HCT116 (cell line): ENCODE measurements around the gene GABRA5. TPM values are rescaled to one million over a fixed set of nuclear protein-coding genes. Genes with fewer than 3 reads are reported as not detected.

ENCODE experiments used
- ATAC-seq: fragments of 200-7000 bp; cut with Tn5 transposase; 2 replicates; pipeline ENCODE4 v1.9.1; 2020; ENCODE audit warnings: mild to moderate bottlenecking, moderate library complexity
- BruUV-seq: library from RNA; stranded (reverse); fragments of 400-500 nt; replicated peaks from 2 replicates; lab custom pipeline; 2021; lab: Mats Ljungman, UMichigan
- CTCF ChIA-PET: fragments of 300-600 bp; sonication (Branson Sonifier 250); formaldehyde crosslinking; loops from one replicate; lab custom pipeline; 2021; ENCODE audit warnings: antibody characterized with exemption; lab: Charles Lee
- POLR2A ChIA-PET: fragments of 300-600, 350-600 bp; sonication (Branson Sonifier 250); formaldehyde crosslinking; loops from one replicate; lab custom pipeline; 2021; ENCODE audit warnings: antibody characterized with exemption; lab: Charles Lee
- RAD21 ChIA-PET, 2 experiments: fragments of 300-600 bp; sonication (Branson Sonifier 250); formaldehyde crosslinking; loops; one replicate each; lab custom pipeline; 2023; ENCODE audit warnings: low total read pairs in 2 of 2; ENCODE audit not compliant: uncharacterized antibody in 2 of 2, unreplicated experiment in 2 of 2, low non-redundant PET in 1 of 2; lab: Charles Lee
- DNase-seq: peaks from one replicate; pipeline ENCODE4 v3.0.0-alpha.2; 2010; ENCODE audit warnings: low read depth, low spot score
- H2AFZ ChIP-seq: fragments of 200-600 bp; shearing (Covaris generic), sonication (generic); 2 replicates; pipeline ENCODE4 v1.6.1; 2017; ENCODE audit warnings: low read depth, mixed run types, mixed read lengths, antibody characterized with exemption, low read length; ENCODE audit not compliant: poor library complexity, severe bottlenecking
- H3K27ac ChIP-seq: 2 replicates; pipeline ENCODE4 v1.5.1; 2012; ENCODE audit warnings: low read depth, low read length
- H3K27me3 ChIP-seq: fragments of 200-600 bp; sonication (generic); 2 replicates; pipeline ENCODE4 v1.6.1; 2016; ENCODE audit warnings: mixed run types, low read length, mixed read lengths; ENCODE audit not compliant: insufficient read depth
- H3K36me3 ChIP-seq, 2 experiments: fragments of 200-500 bp in 1 of 2; fragments of 200-600 bp in 1 of 2; sonication (Bioruptor generic) in 1 of 2; sonication (generic) in 1 of 2; 2 replicates each; pipeline versions ENCODE4 v1.5.1 to v1.6.1; 2014 to 2016; ENCODE audit warnings: low read length in 2 of 2, inconsistent platforms in 1 of 2, mixed read lengths in 1 of 2, mixed run types in 1 of 2; ENCODE audit not compliant: insufficient read depth in 2 of 2, control insufficient read depth in 1 of 2
- H3K4me1 ChIP-seq, 2 experiments: fragments of 200-600 bp in 1 of 2; sonication (generic) in 1 of 2; 2 replicates each; pipeline versions ENCODE4 v1.5.1 to v1.6.1; 2012 to 2017; ENCODE audit warnings: low read length in 2 of 2, inconsistent platforms in 1 of 2, mild to moderate bottlenecking in 1 of 2, mixed read lengths in 1 of 2, mixed run types in 1 of 2, moderate library complexity in 1 of 2; ENCODE audit not compliant: insufficient read depth in 2 of 2, control insufficient read depth in 1 of 2
- H3K4me2 ChIP-seq: fragments of 200-600 bp; sonication (generic); 2 replicates; pipeline ENCODE4 v1.6.1; 2017; ENCODE audit warnings: mixed run types, low read length, mixed read lengths
- H3K4me3 ChIP-seq, 2 experiments: fragments of 200-600 bp in 1 of 2; sonication (generic) in 1 of 2; replicated peaks in 1 of 2; 2 replicates each; pipeline ENCODE4 v1.5.1; 2011 to 2016; ENCODE audit warnings: low read length in 2 of 2, control low read depth in 1 of 2, low read depth in 1 of 2, mild to moderate bottlenecking in 1 of 2, mixed read lengths in 1 of 2, mixed run types in 1 of 2
- H3K79me2 ChIP-seq: fragments of 200-600 bp; sonication (generic); 2 replicates; pipeline ENCODE4 v1.6.1; 2017; ENCODE audit warnings: mild to moderate bottlenecking, mixed run types, low read length, moderate library complexity, mixed read lengths; ENCODE audit not compliant: insufficient read depth
- H3K9ac ChIP-seq: fragments of 200-600 bp; sonication (generic); 2 replicates; pipeline ENCODE4 v1.6.1; 2016; ENCODE audit warnings: low read length, mixed read lengths
- H3K9me2 ChIP-seq: fragments of 200-600 bp; sonication (generic), shearing (Covaris generic); 2 replicates; pipeline ENCODE4 v1.6.1; 2017; ENCODE audit warnings: mixed run types, mild to moderate bottlenecking, moderate library complexity; ENCODE audit not compliant: insufficient read depth
- H3K9me3 ChIP-seq, 2 experiments: fragments of 200-500 bp in 1 of 2; fragments of 200-600 bp in 1 of 2; sonication (Bioruptor generic) in 1 of 2; sonication (generic) in 1 of 2; 2 replicates each; pipeline ENCODE4 v1.6.1; 2014 to 2017; ENCODE audit warnings: low read length in 2 of 2, mixed read lengths in 2 of 2, inconsistent platforms in 1 of 2, low read depth in 1 of 2, mild to moderate bottlenecking in 1 of 2, mixed run types in 1 of 2, moderate library complexity in 1 of 2; ENCODE audit not compliant: control insufficient read depth in 1 of 2, insufficient read depth in 1 of 2
- H4K20me1 ChIP-seq: fragments of 200-600 bp; sonication (generic), shearing (Covaris generic); 2 replicates; pipeline ENCODE4 v1.6.1; 2017; ENCODE audit warnings: mixed run types, mild to moderate bottlenecking, moderate library complexity; ENCODE audit not compliant: insufficient read depth
- CBX3 ChIP-seq: IDR thresholded peaks from 2 replicates; pipeline ENCODE4 v1.6.1; 2012; ENCODE audit warnings: low read depth
- CEBPB ChIP-seq: IDR thresholded peaks from 2 replicates; pipeline ENCODE4 v1.6.1; 2012; ENCODE audit warnings: low read depth
- EGR1 ChIP-seq: IDR thresholded peaks from 2 replicates; pipeline ENCODE4 v1.6.1; 2012; ENCODE audit warnings: low read depth
- ELF1 ChIP-seq: IDR thresholded peaks from 2 replicates; pipeline ENCODE4 v1.6.1; 2012; ENCODE audit warnings: low read depth, borderline replicate concordance
- EZH2 ChIP-seq: fragments of 200-600 bp; sonication (generic); IDR thresholded peaks from 2 replicates; pipeline ENCODE4 v1.6.1; 2017; ENCODE audit warnings: antibody characterized with exemption, mixed run types
- EZH2phosphoT487 ChIP-seq: fragments of 200-600 bp; IDR thresholded peaks from 2 replicates; pipeline ENCODE4 v1.6.1; 2018; ENCODE audit warnings: antibody characterized with exemption, borderline replicate concordance
- JUND ChIP-seq: IDR thresholded peaks from 2 replicates; pipeline ENCODE4 v1.6.1; 2012
- POLR2AphosphoS5 ChIP-seq: IDR thresholded peaks from 2 replicates; pipeline ENCODE4 v1.6.1; 2011; ENCODE audit warnings: mild to moderate bottlenecking, low read depth, low read length, moderate library complexity
- RAD21 ChIP-seq: IDR thresholded peaks from 2 replicates; pipeline ENCODE4 v1.6.1; 2012; ENCODE audit warnings: low read depth, mild to moderate bottlenecking
- SIN3A ChIP-seq: IDR thresholded peaks from 2 replicates; pipeline ENCODE4 v1.6.1; 2012; ENCODE audit warnings: low read depth
- SRF ChIP-seq: IDR thresholded peaks from 2 replicates; pipeline ENCODE4 v1.6.1; 2012; ENCODE audit warnings: low read depth
- TCF7L2 ChIP-seq: IDR thresholded peaks from 2 replicates; pipeline ENCODE4 v1.7.0; 2011; ENCODE audit warnings: borderline replicate concordance, inconsistent platforms; ENCODE audit not compliant: insufficient read depth, insufficient read length; ENCODE audit errors: extremely low read depth
- YY1 ChIP-seq: IDR thresholded peaks from 2 replicates; pipeline ENCODE4 v1.6.1; 2011; ENCODE audit warnings: low read length, low read depth, moderate library complexity, mild to moderate bottlenecking; ENCODE audit not compliant: insufficient replicate concordance; ENCODE audit errors: extremely low read depth
- ZFX ChIP-seq: fragments of 450-650 bp; IDR thresholded peaks from 2 replicates; pipeline ENCODE4 v1.6.1; 2017
- ZNF274 ChIP-seq: fragments of 200-500 bp; sonication (Bioruptor generic); IDR thresholded peaks from 2 replicates; pipeline ENCODE4 v1.6.1; 2014; ENCODE audit warnings: mild to moderate bottlenecking, low read depth, low read length, inconsistent platforms
- intact Hi-C: fragments of 100-400 bp; cut with micrococcal nuclease; formaldehyde crosslinking; loops from 2 replicates; pipeline ENCODE4 v1.10.0; 2022
- total RNA-seq: library from RNA; stranded (reverse); gene quantifications from one replicate; pipeline ENCODE4 v1.2.1, GENCODE V29; 2021; ENCODE audit not compliant: unreplicated experiment
- TF ChIP-seq, protein P1 (sequence below): IDR thresholded peaks from 2 replicates; pipeline ENCODE4 v1.6.1; 2012; ENCODE audit warnings: low read depth
- TF ChIP-seq, protein P2 (sequence below): IDR thresholded peaks from 2 replicates; pipeline ENCODE4 v1.6.1; 2012
- TF ChIP-seq, protein P3 (sequence below): IDR thresholded peaks from 2 replicates; pipeline ENCODE4 v1.6.1; 2011; ENCODE audit warnings: mild to moderate bottlenecking, low read length, moderate library complexity; ENCODE audit not compliant: insufficient replicate concordance; ENCODE audit errors: extremely low read depth
- TF ChIP-seq, protein P4 (sequence below), 3 experiments: fragments of 200-600 bp in 1 of 3; sonication (generic) in 1 of 3; IDR thresholded peaks in 2 of 3; conservative IDR thresholded peaks in 1 of 3; 2 replicates each; pipeline ENCODE4 v1.5.1; 2012 to 2017; ENCODE audit warnings: low read depth in 2 of 3, low read length in 2 of 3, antibody characterized with exemption in 1 of 3, borderline replicate concordance in 1 of 3, control low read depth in 1 of 3, mild to moderate bottlenecking in 1 of 3, mixed read lengths in 1 of 3, mixed run types in 1 of 3, moderate library complexity in 1 of 3; ENCODE audit not compliant: insufficient read depth in 1 of 3

GABRA5 gene
- total RNA-seq, 1 experiment from 2014 or later: not detected

DNA sequence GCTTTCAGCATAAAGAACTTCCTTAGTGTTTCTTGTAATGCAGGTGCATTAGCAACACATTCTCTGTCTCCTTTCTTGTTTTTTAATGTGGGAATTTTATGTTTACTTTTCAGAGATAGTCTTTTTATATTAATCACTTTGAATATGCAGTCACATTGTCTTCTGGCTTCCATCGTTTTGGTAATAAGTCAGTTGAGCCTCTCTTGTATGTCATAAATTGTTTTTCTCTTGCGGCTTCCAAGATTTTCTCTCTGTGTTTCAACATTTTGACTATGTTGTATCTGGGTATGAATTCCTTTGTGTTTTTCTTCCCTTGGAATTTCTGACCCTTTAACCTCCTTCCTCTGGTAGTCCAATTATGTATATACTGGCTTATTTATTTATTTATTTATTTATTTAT, 129.4 kb downstream of the GABRA5 start:
- CTCF ChIA-PET: no interaction called here
- BruUV-seq: no TSS peak
- TF ChIP-seq YY1: no peak
- TF ChIP-seq ZNF274: no peak
- no peak for TF ChIP-seq CBX3
- TF ChIP-seq EGR1: no peak
- TF ChIP-seq ELF1: no peak
- TF ChIP-seq RAD21: no peak
- no peak for TF ChIP-seq CEBPB
- no peak for TF ChIP-seq EZH2phosphoT487
- TF ChIP-seq ZFX: no peak
- TF ChIP-seq, protein P1, sequence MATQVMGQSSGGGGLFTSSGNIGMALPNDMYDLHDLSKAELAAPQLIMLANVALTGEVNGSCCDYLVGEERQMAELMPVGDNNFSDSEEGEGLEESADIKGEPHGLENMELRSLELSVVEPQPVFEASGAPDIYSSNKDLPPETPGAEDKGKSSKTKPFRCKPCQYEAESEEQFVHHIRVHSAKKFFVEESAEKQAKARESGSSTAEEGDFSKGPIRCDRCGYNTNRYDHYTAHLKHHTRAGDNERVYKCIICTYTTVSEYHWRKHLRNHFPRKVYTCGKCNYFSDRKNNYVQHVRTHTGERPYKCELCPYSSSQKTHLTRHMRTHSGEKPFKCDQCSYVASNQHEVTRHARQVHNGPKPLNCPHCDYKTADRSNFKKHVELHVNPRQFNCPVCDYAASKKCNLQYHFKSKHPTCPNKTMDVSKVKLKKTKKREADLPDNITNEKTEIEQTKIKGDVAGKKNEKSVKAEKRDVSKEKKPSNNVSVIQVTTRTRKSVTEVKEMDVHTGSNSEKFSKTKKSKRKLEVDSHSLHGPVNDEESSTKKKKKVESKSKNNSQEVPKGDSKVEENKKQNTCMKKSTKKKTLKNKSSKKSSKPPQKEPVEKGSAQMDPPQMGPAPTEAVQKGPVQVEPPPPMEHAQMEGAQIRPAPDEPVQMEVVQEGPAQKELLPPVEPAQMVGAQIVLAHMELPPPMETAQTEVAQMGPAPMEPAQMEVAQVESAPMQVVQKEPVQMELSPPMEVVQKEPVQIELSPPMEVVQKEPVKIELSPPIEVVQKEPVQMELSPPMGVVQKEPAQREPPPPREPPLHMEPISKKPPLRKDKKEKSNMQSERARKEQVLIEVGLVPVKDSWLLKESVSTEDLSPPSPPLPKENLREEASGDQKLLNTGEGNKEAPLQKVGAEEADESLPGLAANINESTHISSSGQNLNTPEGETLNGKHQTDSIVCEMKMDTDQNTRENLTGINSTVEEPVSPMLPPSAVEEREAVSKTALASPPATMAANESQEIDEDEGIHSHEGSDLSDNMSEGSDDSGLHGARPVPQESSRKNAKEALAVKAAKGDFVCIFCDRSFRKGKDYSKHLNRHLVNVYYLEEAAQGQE: no peak
- TF ChIP-seq, protein P2, sequence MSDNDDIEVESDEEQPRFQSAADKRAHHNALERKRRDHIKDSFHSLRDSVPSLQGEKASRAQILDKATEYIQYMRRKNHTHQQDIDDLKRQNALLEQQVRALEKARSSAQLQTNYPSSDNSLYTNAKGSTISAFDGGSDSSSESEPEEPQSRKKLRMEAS: no peak
- no peak for TF ChIP-seq TCF7L2
- TF ChIP-seq, protein P3, sequence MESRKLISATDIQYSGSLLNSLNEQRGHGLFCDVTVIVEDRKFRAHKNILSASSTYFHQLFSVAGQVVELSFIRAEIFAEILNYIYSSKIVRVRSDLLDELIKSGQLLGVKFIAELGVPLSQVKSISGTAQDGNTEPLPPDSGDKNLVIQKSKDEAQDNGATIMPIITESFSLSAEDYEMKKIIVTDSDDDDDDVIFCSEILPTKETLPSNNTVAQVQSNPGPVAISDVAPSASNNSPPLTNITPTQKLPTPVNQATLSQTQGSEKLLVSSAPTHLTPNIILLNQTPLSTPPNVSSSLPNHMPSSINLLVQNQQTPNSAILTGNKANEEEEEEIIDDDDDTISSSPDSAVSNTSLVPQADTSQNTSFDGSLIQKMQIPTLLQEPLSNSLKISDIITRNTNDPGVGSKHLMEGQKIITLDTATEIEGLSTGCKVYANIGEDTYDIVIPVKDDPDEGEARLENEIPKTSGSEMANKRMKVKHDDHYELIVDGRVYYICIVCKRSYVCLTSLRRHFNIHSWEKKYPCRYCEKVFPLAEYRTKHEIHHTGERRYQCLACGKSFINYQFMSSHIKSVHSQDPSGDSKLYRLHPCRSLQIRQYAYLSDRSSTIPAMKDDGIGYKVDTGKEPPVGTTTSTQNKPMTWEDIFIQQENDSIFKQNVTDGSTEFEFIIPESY: no peak
- TF ChIP-seq, protein P4, sequence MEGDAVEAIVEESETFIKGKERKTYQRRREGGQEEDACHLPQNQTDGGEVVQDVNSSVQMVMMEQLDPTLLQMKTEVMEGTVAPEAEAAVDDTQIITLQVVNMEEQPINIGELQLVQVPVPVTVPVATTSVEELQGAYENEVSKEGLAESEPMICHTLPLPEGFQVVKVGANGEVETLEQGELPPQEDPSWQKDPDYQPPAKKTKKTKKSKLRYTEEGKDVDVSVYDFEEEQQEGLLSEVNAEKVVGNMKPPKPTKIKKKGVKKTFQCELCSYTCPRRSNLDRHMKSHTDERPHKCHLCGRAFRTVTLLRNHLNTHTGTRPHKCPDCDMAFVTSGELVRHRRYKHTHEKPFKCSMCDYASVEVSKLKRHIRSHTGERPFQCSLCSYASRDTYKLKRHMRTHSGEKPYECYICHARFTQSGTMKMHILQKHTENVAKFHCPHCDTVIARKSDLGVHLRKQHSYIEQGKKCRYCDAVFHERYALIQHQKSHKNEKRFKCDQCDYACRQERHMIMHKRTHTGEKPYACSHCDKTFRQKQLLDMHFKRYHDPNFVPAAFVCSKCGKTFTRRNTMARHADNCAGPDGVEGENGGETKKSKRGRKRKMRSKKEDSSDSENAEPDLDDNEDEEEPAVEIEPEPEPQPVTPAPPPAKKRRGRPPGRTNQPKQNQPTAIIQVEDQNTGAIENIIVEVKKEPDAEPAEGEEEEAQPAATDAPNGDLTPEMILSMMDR (IDR thresholded peaks at IDR 0.05 in 2 of 3, conservative IDR thresholded peaks at IDR 0.05 in 1 of 3; ENCODE audit: borderline replicate concordance in 1 of 3, insufficient read depth in 1 of 3, low read depth in 2 of 3, low read length in 2 of 3): no peak
- TF ChIP-seq SRF: no peak
- TF ChIP-seq JUND: no peak
- TF ChIP-seq EZH2: no peak
- no peak for TF ChIP-seq POLR2AphosphoS5
- TF ChIP-seq SIN3A: no peak
- Histone ChIP-seq H2AFZ (no peak overlapping the region), H3K9me2 (no peaks in the 10 kb centered on the region), H3K4me1 (no peaks in the 10 kb centered on the region), H3K36me3 (no peaks in the 10 kb centered on the region), H3K9me3 (peaks cover 9 to 44% of the 10 kb centered on the region in 2 experiments; a peak in 3 of 4 replicates), H3K27ac (no peak overlapping the region), H3K27me3 (no peaks in the 10 kb centered on the region), H4K20me1 (no peaks in the 10 kb centered on the region), H3K4me2 (no peak overlapping the region), H3K9ac (no peak overlapping the region), H3K4me3 (no peak overlapping the region), H3K79me2 (no peaks in the 10 kb centered on the region)
- RAD21 ChIA-PET: no interaction called here
- no peak for DNase-seq
- ATAC-seq: no peak
- POLR2A ChIA-PET: no interaction called here
- intact Hi-C loops: no loop called here
